ENCODE measurements around the gene MPO. TPM values are rescaled to one million over a fixed set of nuclear protein-coding genes. Genes with fewer than 3 reads are reported as not detected.

MPO gene
- total RNA-seq: under 1 TPM in 1 of 2 donors, not detected in 1; 0.57 TPM

- H3K9me3 ChIP-seq: no peaks in the 10 kb centered on the region
- no peak within 1 kb of the TSS for H3K4me3 ChIP-seq
- intact Hi-C loops (cut with DNase I): no loop called here
- H3K36me3 ChIP-seq: no peaks in the 10 kb centered on the region
- no peaks in the 10 kb centered on the region for H3K27me3 ChIP-seq (replicated peaks; ENCODE audit: insufficient read depth)
- no peak for DNase-seq (ENCODE audit: low spot score)
- no peaks in the 10 kb centered on the region for H3K4me1 ChIP-seq (replicated peaks)
- 82% methylated on average over 5 of the region's 5 CpGs for WGBS
- TF ChIP-seq POLR2A (IDR thresholded peaks at IDR 0.05) (no peak), CTCF (IDR thresholded peaks at IDR 0.05) (no peak), POLR2AphosphoS5 (IDR thresholded peaks at IDR 0.05) (no peak)
- no peak within 1 kb of the TSS for H3K27ac ChIP-seq
Observed at GRCh38 chr17:58280480-58281217, at the start of gene MPO. Gene MPO (minus strand): TSS chr17:58280935. CDS start chr17:58280758, 177 bp downstream.

DNA sequence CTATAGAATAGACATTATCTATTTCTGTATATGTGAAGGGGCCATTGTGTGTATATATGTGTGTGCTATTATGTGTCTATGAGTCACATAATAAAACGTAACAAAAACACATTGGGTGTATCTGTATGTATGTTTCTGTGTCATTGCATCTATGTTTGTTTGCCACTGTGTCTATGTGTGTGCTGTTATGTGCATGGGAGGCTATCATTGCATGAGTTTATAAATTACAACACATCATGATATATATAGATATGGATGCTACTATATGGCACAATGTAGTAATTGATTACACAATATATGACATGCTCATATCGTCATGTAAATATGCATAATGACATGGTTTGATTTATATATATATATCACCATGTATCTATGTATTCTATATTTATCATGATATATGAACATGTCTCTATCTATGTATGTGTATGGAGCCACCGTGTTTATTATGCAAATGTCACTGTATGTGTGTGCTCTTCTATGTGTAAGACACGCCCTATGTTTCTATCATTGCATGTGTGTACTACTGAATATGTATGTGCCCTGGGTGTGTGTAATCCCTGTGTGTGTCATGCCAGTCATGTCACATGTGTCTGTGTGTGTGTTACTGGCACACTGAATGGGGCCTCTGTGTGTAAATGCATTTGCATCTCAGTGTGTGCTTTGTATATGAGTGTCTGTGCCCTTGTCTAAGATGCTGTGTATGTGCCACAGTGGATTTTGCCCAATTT lies 49.2 kb upstream of the MPO start:
- no peak for DNase-seq (ENCODE audit: low spot score)
- TF ChIP-seq POLR2AphosphoS5 (IDR thresholded peaks at IDR 0.05) (no peak), POLR2A (IDR thresholded peaks at IDR 0.05) (no peak), CTCF (IDR thresholded peaks at IDR 0.05) (no peak)
- Histone ChIP-seq H3K27ac (no peak overlapping the region), H3K9me3 (no peaks in the 10 kb centered on the region), H3K4me1 (replicated peaks) (no peaks in the 10 kb centered on the region), H3K4me3 (no peak overlapping the region), H3K36me3 (no peaks in the 10 kb centered on the region), H3K27me3 (replicated peaks; ENCODE audit: insufficient read depth) (no peaks in the 10 kb centered on the region)
- 67% methylated on average over 4 of the region's 4 CpGs for WGBS
- intact Hi-C loops (cut with DNase I): no loop called here

DNA sequence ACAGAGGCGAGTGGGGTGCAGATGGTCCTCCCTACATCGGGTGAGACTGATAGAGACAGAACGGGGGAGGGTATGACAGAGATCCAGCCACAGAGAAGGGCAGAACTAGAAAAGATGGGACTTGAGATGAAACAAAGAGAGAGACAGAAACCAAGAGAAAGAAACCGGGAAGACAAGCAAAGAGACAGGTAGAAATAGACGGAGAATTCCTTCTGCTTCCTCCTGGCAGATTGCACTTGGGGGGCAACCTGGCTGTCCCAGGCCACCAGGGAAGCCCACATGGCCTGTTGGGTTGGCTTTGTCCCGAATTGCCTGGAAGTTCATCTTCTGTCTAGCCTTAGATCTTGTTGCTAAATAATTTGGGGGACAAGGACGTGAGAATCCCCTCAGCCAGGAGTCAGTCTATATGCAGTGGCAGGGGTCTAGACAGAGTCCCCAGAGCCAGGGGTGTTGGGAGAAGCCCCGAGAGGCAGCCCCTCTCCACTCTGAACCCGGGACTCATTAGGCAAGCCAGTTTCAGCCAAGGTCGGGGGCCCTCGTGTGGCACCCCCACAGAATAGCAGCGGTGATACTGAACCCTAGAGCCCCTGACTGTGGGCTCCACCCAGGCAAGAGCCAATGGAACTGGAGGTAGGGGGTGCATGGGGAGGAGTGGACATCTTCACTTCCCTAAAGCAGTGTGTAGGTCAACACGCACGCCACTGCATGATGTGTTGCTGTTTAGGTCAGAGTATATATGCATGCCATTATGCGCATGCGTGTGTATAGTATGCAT lies 48.5 kb upstream of the MPO start:
- TF ChIP-seq CTCF (IDR thresholded peaks at IDR 0.05) (peak in 1 of 4 experiments; percentile 17), POLR2A (IDR thresholded peaks at IDR 0.05) (no peak)
- WGBS: 44% methylated on average over 16 of the region's 16 CpGs
- no peak overlapping the region for H3K27ac ChIP-seq
- intact Hi-C loops (cut with DNase I): no loop called here
- H3K4me3 ChIP-seq: no peak overlapping the region
- no peaks in the 10 kb centered on the region for H3K4me1 ChIP-seq (replicated peaks)
- no peak for DNase-seq (ENCODE audit: low spot score)
- no peaks in the 10 kb centered on the region for H3K36me3 ChIP-seq
- H3K27me3 ChIP-seq (replicated peaks; ENCODE audit: insufficient read depth): no peaks in the 10 kb centered on the region
- H3K9me3 ChIP-seq: no peaks in the 10 kb centered on the region

GRCh38 chr17:58328195-58329034 lies 47.7 kb upstream of the MPO start, which contains the start of gene TSPOAP1:
Gene TSPOAP1 (minus strand): TSS chr17:58328795. CDS start chr17:58327920, 875 bp downstream.
- H3K4me3 ChIP-seq: no peak within 1 kb of the TSS

More at GRCh38 chr17:58328195-58329034, 47.7 kb upstream of the MPO start, which contains the start of gene TSPOAP1:
- no peaks in the 10 kb centered on the region for H3K27me3 ChIP-seq (replicated peaks; ENCODE audit: insufficient read depth)
- H3K4me1 ChIP-seq (replicated peaks): no peaks in the 10 kb centered on the region
- H3K9me3 ChIP-seq: no peaks in the 10 kb centered on the region
- intact Hi-C loops (cut with DNase I): no loop called here
- no peaks in the 10 kb centered on the region for H3K36me3 ChIP-seq
- TF ChIP-seq POLR2A (IDR thresholded peaks at IDR 0.05): no peak
- TF ChIP-seq POLR2AphosphoS5 (IDR thresholded peaks at IDR 0.05): no peak
- TF ChIP-seq CTCF (IDR thresholded peaks at IDR 0.05): no peak
- H3K27ac ChIP-seq: no peak within 1 kb of the TSS
- no peak for DNase-seq (ENCODE audit: low spot score)
- 34% methylated on average over 23 of the region's 23 CpGs for WGBS
